K562 (cell line): ENCODE data around the gene KLF2. TPM values are rescaled to one million over a fixed set of nuclear protein-coding genes. Genes with fewer than 3 reads are reported as not detected.

ENCODE experiments used
- CTCFL ChIP-seq: IDR thresholded peaks from 2 replicates; pipeline ENCODE4 v1.6.1; 2011; ENCODE audit warnings: borderline replicate concordance, low read depth, mild to moderate bottlenecking, moderate library complexity, low read length; ENCODE audit not compliant: insufficient read depth, poor library complexity, severe bottlenecking
- MLLT1 ChIP-seq, 2 experiments: fragments of 450-650 bp; IDR thresholded peaks; 2 replicates each; pipeline ENCODE4 v1.6.1; 2016
- MYC ChIP-seq, 2 experiments: fragments of 250-450 bp in 1 of 2; sonication (Bioruptor Pico) in 1 of 2; IDR thresholded peaks; 2 replicates each; pipeline versions ENCODE4 v1.5.1 to v1.6.1; 2012 to 2021; ENCODE audit warnings: low read depth in 2 of 2, borderline replicate concordance in 1 of 2, improper control_type of control experiment in 1 of 2, low read length in 1 of 2, mild to moderate bottlenecking in 1 of 2, moderate library complexity in 1 of 2
- PBX2 ChIP-seq, 2 experiments: IDR thresholded peaks in 1 of 2; conservative IDR thresholded peaks in 1 of 2; 2 replicates each; pipeline ENCODE4 v1.6.1; 2016; ENCODE audit warnings: low read depth in 2 of 2, mild to moderate bottlenecking in 1 of 2, missing compliant biosample characterization in 1 of 2, missing genetic modification characterization in 1 of 2, moderate library complexity in 1 of 2
- RREB1 ChIP-seq: fragments of 250-450 bp; sonication (Bioruptor Pico); IDR thresholded peaks from 2 replicates; pipeline ENCODE4 v1.4.0; 2020
- SLC30A9 ChIP-seq: fragments of 250-450 bp; sonication (Bioruptor Pico); IDR thresholded peaks from 2 replicates; pipeline ENCODE4 v1.8.0; 2022; ENCODE audit warnings: mild to moderate bottlenecking, moderate library complexity
- ZC3H11A ChIP-seq: IDR thresholded peaks from 2 replicates; pipeline ENCODE4 v1.6.1; 2012; ENCODE audit warnings: low read depth, low read length, improper control_type of control experiment
- ZNF398 ChIP-seq: fragments of 250-450 bp; sonication (Bioruptor Pico); IDR thresholded peaks from 2 replicates; pipeline ENCODE4 v1.8.0; 2021; ENCODE audit warnings: moderate library complexity, mild to moderate bottlenecking, inconsistent platforms
- ZNF431 ChIP-seq: sonication (generic); formaldehyde crosslinking; IDR thresholded peaks from 2 replicates; pipeline ENCODE4 v1.8.0; 2022; ENCODE audit warnings: mild to moderate bottlenecking, missing genetic modification reagents
- polyA plus RNA-seq, 8 experiments: library from polyadenylated mRNA; depleted of rRNA in 4 of 8; stranded (reverse) in 5 of 8; unstranded in 3 of 8; fragments of >200 nt; fragmentation: Nextera tagmentation in 2 of 8; fragmentation: Illumina TruSeq in 1 of 8; extraction: Ambion mirVana in 2 of 8; extraction: Trizol in 1 of 8; gene quantifications; 2 replicates each; pipeline versions ENCODE4 v1.2.1 to v1.2.3, GENCODE V29; 2011 to 2014; ENCODE audit warnings: inconsistent platforms in 1 of 8, missing spikeins in 1 of 8
- total RNA-seq, 7 experiments: library from RNA; depleted of rRNA in 6 of 7; stranded (reverse); fragments of >200 nt in 6 of 7; fragmentation: Illumina TruSeq in 2 of 7; extraction: Trizol in 2 of 7; gene quantifications; 2 replicates each; pipeline versions ENCODE4 v1.2.1 to v1.2.3, GENCODE V29; 2011 to 2021; ENCODE audit warnings: low replicate concordance in 1 of 7

Gene KLF2
- total and polyA plus RNA-seq, 9 of the 15 experiments (the other 6 are each of a cell fraction or from before 2014, with no cell fraction given), result 0.07 to 0.71 TPM; not detected in 7

GRCh38 chr19:16324384-16325160, at the start of gene KLF2 (continued):
- TF ChIP-seq CTCFL (no peak), RREB1 (CRISPR knock-in tag) (no peak), ZNF398 (CRISPR knock-in tag) (no peak), ZC3H11A (no peak), MYC (IDR thresholded peaks at IDR 0.05; ENCODE audit: low read depth, low read length) (peak; percentile 13; the same call in 1 of the 2 replicates), MYC (CRISPR knock-in tag; IDR thresholded peaks at IDR 0.05; ENCODE audit: borderline replicate concordance, low read depth) (no peak), PBX2 (CRISPR knock-in tag; IDR thresholded peaks at IDR 0.05; ENCODE audit: low read depth) (no peak), PBX2 (tag; conservative IDR thresholded peaks at IDR 0.05; ENCODE audit: low read depth) (no peak), SLC30A9 (no peak), MLLT1 (IDR thresholded peaks at IDR 0.05) (no peak), ZNF431 (CRISPR knock-in tag) (no peak)
